ENCODE measurements around the gene FAM47E. TPM values are rescaled to one million over a fixed set of nuclear protein-coding genes. Genes with fewer than 3 reads are reported as not detected.

Gene FAM47E
- total and polyA plus RNA-seq, 4 donors: 0.85 to 2.5 (median 1.7) TPM

GRCh38 chr4:76300012-76300411, 48.5 kb downstream of the FAM47E start (continued):
- TF ChIP-seq, protein P1, sequence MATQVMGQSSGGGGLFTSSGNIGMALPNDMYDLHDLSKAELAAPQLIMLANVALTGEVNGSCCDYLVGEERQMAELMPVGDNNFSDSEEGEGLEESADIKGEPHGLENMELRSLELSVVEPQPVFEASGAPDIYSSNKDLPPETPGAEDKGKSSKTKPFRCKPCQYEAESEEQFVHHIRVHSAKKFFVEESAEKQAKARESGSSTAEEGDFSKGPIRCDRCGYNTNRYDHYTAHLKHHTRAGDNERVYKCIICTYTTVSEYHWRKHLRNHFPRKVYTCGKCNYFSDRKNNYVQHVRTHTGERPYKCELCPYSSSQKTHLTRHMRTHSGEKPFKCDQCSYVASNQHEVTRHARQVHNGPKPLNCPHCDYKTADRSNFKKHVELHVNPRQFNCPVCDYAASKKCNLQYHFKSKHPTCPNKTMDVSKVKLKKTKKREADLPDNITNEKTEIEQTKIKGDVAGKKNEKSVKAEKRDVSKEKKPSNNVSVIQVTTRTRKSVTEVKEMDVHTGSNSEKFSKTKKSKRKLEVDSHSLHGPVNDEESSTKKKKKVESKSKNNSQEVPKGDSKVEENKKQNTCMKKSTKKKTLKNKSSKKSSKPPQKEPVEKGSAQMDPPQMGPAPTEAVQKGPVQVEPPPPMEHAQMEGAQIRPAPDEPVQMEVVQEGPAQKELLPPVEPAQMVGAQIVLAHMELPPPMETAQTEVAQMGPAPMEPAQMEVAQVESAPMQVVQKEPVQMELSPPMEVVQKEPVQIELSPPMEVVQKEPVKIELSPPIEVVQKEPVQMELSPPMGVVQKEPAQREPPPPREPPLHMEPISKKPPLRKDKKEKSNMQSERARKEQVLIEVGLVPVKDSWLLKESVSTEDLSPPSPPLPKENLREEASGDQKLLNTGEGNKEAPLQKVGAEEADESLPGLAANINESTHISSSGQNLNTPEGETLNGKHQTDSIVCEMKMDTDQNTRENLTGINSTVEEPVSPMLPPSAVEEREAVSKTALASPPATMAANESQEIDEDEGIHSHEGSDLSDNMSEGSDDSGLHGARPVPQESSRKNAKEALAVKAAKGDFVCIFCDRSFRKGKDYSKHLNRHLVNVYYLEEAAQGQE (IDR thresholded peaks at IDR 0.05): no peak
- no peak for TF ChIP-seq EGR1 (IDR thresholded peaks at IDR 0.05; ENCODE audit: low read depth in 2 of 2)
- no peak for TF ChIP-seq SP1 (IDR thresholded peaks at IDR 0.05)
- no peak for TF ChIP-seq YY1 (IDR thresholded peaks at IDR 0.05)
- no peak for TF ChIP-seq NR2F2 (IDR thresholded peaks at IDR 0.05)
- TF ChIP-seq, protein P2, sequence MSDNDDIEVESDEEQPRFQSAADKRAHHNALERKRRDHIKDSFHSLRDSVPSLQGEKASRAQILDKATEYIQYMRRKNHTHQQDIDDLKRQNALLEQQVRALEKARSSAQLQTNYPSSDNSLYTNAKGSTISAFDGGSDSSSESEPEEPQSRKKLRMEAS (IDR thresholded peaks at IDR 0.05): no peak
- TF ChIP-seq GABPA (IDR thresholded peaks at IDR 0.05 in 1 of 2, conservative IDR thresholded peaks at IDR 0.05 in 1 of 2): no peak
- TF ChIP-seq FOXA2 (IDR thresholded peaks at IDR 0.05): no peak

GRCh38 chr4:76301068-76301774, 49.7 kb downstream of the FAM47E start:
- 91% methylated on average over 4 of the region's 4 CpGs for WGBS
- Histone ChIP-seq H3K9me3 (ENCODE audit: control insufficient read depth in 4 of 4, low read length in 3 of 4) (no peaks in the 10 kb centered on the region), H3K27me3 (ENCODE audit: control insufficient read depth in 4 of 4, insufficient read depth in 4 of 4, low read length in 3 of 4) (no peaks in the 10 kb centered on the region), H3K4me3 (ENCODE audit: low read depth in 1 of 3, low read length in 3 of 3) (no peak overlapping the region), H3K27ac (ENCODE audit: low read depth in 1 of 2, low read length in 2 of 2) (peak overlapping the region; percentile 53 to 85), H3K36me3 (ENCODE audit: control insufficient read depth in 4 of 4, insufficient read depth in 3 of 4, low read depth in 1 of 4, low read length in 3 of 4) (no peaks in the 10 kb centered on the region), H3K4me1 (ENCODE audit: control insufficient read depth in 4 of 4, insufficient read depth in 4 of 4, low read length in 3 of 4) (peaks cover 0 to 21% (median 17%) of the 10 kb centered on the region in 4 donors), H3K9ac (ENCODE audit: low read depth in 1 of 2, low read length in 2 of 2) (peak overlapping the region in 1 of 2 donors; percentile 42)
- DNase-seq (ENCODE audit: low spot score): no peak
- no peak for TF ChIP-seq EGR1 (IDR thresholded peaks at IDR 0.05; ENCODE audit: low read depth in 2 of 2)
- TF ChIP-seq FOXA1 (IDR thresholded peaks at IDR 0.05): no peak
- TF ChIP-seq FOXA2 (IDR thresholded peaks at IDR 0.05): no peak
- TF ChIP-seq YY1 (IDR thresholded peaks at IDR 0.05): peak; percentile 92
- TF ChIP-seq, protein P1 (IDR thresholded peaks at IDR 0.05): peak; percentile 76
- TF ChIP-seq RXRA (IDR thresholded peaks at IDR 0.05): peak in 1 of 2 donors; percentile 19
- TF ChIP-seq ATF3 (IDR thresholded peaks at IDR 0.05): no peak
- no peak for TF ChIP-seq HNF4G (IDR thresholded peaks at IDR 0.05)
- peak; percentile 62 to 97 for TF ChIP-seq JUND (IDR thresholded peaks at IDR 0.05)
- TF ChIP-seq SP1 (IDR thresholded peaks at IDR 0.05): no peak
- TF ChIP-seq TAF1 (conservative IDR thresholded peaks at IDR 0.05): no peak
- TF ChIP-seq RAD21 (IDR thresholded peaks at IDR 0.05): peak in 1 of 2 donors; percentile 10
- TF ChIP-seq, protein P2 (IDR thresholded peaks at IDR 0.05): peak; percentile 37
- TF ChIP-seq GABPA (IDR thresholded peaks at IDR 0.05 in 1 of 2, conservative IDR thresholded peaks at IDR 0.05 in 1 of 2): no peak
- TF ChIP-seq NR2F2 (IDR thresholded peaks at IDR 0.05): no peak
- TF ChIP-seq ZBTB33 (IDR thresholded peaks at IDR 0.05): no peak
- TF ChIP-seq CTCF (IDR thresholded peaks at IDR 0.05; ENCODE audit: low read depth, low read length, missing input control): no peak
- peak in 1 of 2 donors; percentile 24 for TF ChIP-seq HNF4A (conservative IDR thresholded peaks at IDR 0.05)

All from liver (tissue), 9 donors.